Measurements from ENCODE around the gene CNOT11. TPM values are rescaled to one million over a fixed set of nuclear protein-coding genes. Genes with fewer than 3 reads are reported as not detected.

The CNOT11 gene
- total and polyA plus RNA-seq, 2 of the 4 experiments (the other 2 are of a cell fraction): 36.4 to 55.8 TPM

DNA sequence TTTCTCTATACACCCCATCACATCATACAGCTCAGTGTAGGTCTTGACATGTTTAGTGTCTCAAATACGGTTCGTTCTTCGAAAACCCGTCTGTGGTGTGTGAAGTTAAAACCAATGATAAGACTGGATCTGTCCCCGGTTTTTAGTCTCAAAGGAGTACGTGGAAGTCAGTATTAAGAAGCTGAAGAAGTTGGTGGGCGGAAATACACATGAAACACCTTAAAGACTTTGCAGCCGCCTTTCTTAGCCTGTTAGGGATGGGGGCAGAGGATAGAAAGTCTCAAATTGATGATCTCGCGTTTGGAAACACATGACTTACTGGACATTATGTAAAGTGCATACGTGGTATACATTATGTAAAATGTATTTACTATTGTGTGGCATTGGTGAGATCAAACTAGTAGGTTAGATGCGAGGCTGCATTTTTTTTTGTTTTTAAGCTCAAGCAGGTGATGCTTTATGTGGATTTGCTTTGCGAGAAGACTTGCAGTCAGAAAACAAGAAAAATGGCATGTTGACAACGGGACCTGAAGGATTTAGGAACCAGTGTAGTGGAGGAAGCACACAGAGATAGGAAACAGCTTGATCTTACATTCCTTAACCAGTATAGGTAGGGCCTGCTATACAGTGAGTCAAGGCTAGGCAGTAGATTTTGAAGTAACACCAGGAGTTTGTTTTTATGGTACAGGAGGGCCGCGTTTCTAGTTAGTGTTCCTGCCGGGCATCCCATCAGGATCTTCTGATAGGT is 1.2 kb downstream of the CNOT11 start:
- Histone ChIP-seq H4K20me1 (ENCODE audit: insufficient read depth, low read length) (peaks cover 15% of the 10 kb centered on the region; the same call in 1 of the 2 replicates), H3K79me1 (ENCODE audit: low read depth in 1 of 2, low read length in 2 of 2) (peaks cover 19 to 42% of the 10 kb centered on the region in 2 experiments), H3K4me1 (ENCODE audit: control insufficient read depth, insufficient read depth, low read length) (peaks cover 12% of the 10 kb centered on the region), H2AFZ (replicated peaks; ENCODE audit: low read length, poor library complexity) (peak overlapping the region; percentile 95), H2BK120ac (ENCODE audit: low read depth, low read length) (no peak overlapping the region), H3K27ac (ENCODE audit: insufficient read depth, low read length) (peak overlapping the region; percentile 74), H3K9me3 (ENCODE audit: control insufficient read depth, insufficient read depth, low read length) (peaks cover 2% of the 10 kb centered on the region; the same call in 1 of the 2 replicates), H3K27me3 (ENCODE audit: control insufficient read depth, insufficient read depth, low read length) (no peaks in the 10 kb centered on the region), H3K14ac (replicated peaks; ENCODE audit: low read depth, low read length) (peak overlapping the region; percentile 54), H2BK5ac (ENCODE audit: low read depth, low read length, poor library complexity, severe bottlenecking) (no peak overlapping the region), H4K8ac (ENCODE audit: low read depth in 2 of 2, low read length in 2 of 2) (peak overlapping the region; percentile 13 to 46; a peak in 2 of 4 replicates), H3K36me3 (ENCODE audit: control insufficient read depth, insufficient read depth, low read length) (peaks cover 5% of the 10 kb centered on the region), H3K18ac (ENCODE audit: low read depth, low read length) (no peak overlapping the region), H2BK20ac (ENCODE audit: low read depth, low read length) (no peak overlapping the region), H4K91ac (ENCODE audit: insufficient read depth, low read depth, low read length) (no peak overlapping the region), H3K4me3 (ENCODE audit: insufficient read depth, low read depth, low read length) (peak overlapping the region; percentile 84), H2AK5ac (ENCODE audit: low read depth, low read length) (no peak overlapping the region; the same call in 1 of the 2 replicates), H3K9ac (ENCODE audit: low read depth, low read length) (peak overlapping the region; percentile 82), H4K5ac (ENCODE audit: low read depth, low read length) (peak overlapping the region; percentile 23; the same call in 1 of the 2 replicates), H3K4me2 (ENCODE audit: low read depth, low read length) (peak overlapping the region; percentile 99), H3K23ac (ENCODE audit: low read depth, low read length) (peak overlapping the region; percentile 66), H3K56ac (ENCODE audit: extremely low read depth, insufficient read depth, low read length) (no peak overlapping the region), H2AK9ac (replicated peaks; ENCODE audit: low read depth, low read length, poor library complexity) (peak overlapping the region; percentile 74), H2BK15ac (ENCODE audit: low read depth, low read length) (no peak overlapping the region), H3K9me1 (ENCODE audit: insufficient read depth, low read length) (peaks cover 9% of the 10 kb centered on the region), H3K4ac (ENCODE audit: low read depth, low read length) (peak overlapping the region; percentile 13; the same call in 1 of the 2 replicates)
- intact Hi-C loops (cut with micrococcal nuclease): loop anchor here (5.0 kb wide), 1 partner anchor 242 kb away; no protein-coding TSS in a partner anchor
- in situ Hi-C loops (cut with MboI; ENCODE audit: low sequenced_read_pairs): no loop called here
- TF ChIP-seq MAFK (IDR thresholded peaks at IDR 0.05; ENCODE audit: low read depth, low read length): no peak
- ATAC-seq (ENCODE audit: low read depth) (no peak), DNase-seq (peak; percentile 2)
- POLR2A ChIA-PET (ENCODE audit: unreplicated experiment): interaction anchor here (0.6 kb wide), 1 partner anchor 55 kb away, joined by 12 read pairs; no protein-coding TSS in a partner anchor
- dilution Hi-C loops (cut with HindIII; ENCODE audit: low sequenced_read_pairs, unreplicated experiment): no loop called here
- TSS peak; percentile 59 for BruUV-seq (replicated peaks)
- WGBS, 2 experiments (ENCODE audit: extremely low coverage in 2 of 2, insufficient read length in 1 of 2): 30% methylated on average over 9 of the region's 17 CpGs; no CpG with 5 or more reads in 1 of the 2 experiments
- CTCF ChIA-PET: no interaction called here
